Pulmonary artery endothelial cell (primary cell): Measurements from ENCODE around the gene OAF. TPM values are rescaled to one million over a fixed set of nuclear protein-coding genes. Genes with fewer than 3 reads are reported as not detected.
"Not testable (repeated sequence)": the region's sequence is repeated elsewhere in the genome, so short reads cannot be mapped to it uniquely, and the experiment has no call there.

Experiments
- DNase-seq: peaks from one replicate; pipeline ENCODE4 v3.0.0-alpha.2; 2011; ENCODE audit warnings: low read depth, low spot score
- total RNA-seq: library from RNA; depleted of rRNA; stranded (reverse); fragments of >200 nt; gene quantifications from 2 replicates; pipeline ENCODE4 v1.2.3, GENCODE V29; 2014

OAF gene
- total RNA-seq, 1 donor from 2014 or later = 3.3 TPM

DNA sequence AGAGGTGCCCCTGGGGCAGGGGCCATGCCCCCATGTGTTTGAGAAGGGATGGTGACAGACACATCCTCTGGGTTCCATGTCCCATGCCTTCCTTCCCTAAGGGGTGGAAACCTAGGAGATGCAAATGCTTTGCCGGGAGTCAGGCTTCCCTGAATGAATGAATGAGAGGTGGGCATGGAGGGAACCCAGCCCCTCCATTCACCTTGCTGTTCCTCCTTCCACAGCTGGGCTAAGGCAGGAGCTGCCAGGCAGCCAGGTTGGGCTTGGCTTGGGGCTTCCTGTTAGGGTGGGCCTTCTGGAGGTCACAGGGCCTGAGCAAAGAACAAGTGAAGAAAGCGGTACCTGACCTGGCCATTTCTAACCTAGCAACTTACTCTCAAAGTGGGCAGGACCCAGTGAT lies 30.0 kb downstream of the OAF start:
- no peak for DNase-seq

DNA sequence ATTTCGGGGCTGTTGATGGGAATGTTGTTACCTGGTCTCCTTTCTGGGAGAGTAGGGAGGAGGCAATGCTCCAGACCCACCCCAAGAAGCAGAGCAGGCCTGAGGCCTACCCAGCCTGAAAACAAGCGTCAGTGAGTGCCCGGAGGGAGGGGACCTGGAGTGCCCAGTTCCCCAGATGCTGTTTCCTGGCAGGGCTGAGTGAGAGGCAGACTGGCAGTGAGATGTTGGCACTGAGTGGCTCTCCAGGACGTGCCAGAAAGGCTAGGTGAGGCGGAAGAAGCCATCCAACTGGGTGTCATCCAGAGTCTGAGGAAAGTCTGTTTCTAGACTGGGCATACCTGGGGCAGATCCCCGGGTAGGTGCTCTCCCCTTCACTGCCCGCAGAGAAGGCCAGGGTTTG lies 30.4 kb downstream of the OAF start:
- DNase-seq = no peak

- DNase-seq = no peak
Measured at GRCh38 chr11:120243221-120243620, 32.4 kb downstream of the OAF start.

DNA sequence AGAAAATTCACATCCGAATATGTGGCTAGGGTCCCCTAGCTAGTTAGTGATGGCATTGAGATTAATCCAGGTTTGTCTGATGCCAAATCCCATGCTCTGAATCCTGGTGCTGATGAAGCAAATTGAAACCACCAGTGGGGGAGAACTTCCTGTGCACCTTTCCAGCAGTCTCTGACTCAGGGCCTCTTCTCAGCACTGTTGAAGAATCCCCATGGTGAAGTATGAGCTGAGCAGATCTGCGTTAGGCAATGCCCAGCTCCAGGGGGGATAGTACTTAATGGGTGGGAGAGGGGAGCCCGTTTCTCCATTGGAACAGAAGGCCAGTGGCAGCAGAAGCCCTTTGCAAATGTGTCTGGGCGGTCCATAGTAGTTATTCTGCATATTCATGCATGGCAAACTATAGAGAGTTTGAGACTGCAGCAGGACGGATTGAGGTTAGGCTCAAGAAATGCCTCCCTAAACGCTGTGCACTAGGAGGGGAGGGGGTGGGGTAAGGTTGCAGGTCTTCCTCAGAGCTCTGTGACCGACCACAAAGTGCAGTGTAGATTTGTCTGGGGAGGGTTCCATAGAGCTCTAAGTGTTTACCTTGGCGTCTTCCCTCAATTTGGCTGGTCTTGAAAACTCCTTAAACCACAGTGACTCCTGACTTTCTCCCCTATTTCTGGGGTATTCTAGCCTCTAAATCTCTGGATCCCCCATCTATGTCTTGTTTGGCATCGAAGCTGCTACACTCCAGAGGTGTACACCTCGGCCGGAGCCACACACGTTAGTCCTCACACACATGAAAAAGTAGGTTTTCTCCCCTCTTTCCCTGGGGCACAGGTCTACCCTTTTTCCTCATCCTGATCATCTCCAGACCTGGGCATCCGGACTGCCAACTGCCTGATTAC lies 33.9 kb downstream of the OAF start:
- DNase-seq = no peak

GRCh38 chr11:120245434-120245833 lies 34.6 kb downstream of the OAF start:
- DNase-seq = no peak

- no peak for DNase-seq
Measured at GRCh38 chr11:120248551-120249278, 37.9 kb downstream of the OAF start.

DNA sequence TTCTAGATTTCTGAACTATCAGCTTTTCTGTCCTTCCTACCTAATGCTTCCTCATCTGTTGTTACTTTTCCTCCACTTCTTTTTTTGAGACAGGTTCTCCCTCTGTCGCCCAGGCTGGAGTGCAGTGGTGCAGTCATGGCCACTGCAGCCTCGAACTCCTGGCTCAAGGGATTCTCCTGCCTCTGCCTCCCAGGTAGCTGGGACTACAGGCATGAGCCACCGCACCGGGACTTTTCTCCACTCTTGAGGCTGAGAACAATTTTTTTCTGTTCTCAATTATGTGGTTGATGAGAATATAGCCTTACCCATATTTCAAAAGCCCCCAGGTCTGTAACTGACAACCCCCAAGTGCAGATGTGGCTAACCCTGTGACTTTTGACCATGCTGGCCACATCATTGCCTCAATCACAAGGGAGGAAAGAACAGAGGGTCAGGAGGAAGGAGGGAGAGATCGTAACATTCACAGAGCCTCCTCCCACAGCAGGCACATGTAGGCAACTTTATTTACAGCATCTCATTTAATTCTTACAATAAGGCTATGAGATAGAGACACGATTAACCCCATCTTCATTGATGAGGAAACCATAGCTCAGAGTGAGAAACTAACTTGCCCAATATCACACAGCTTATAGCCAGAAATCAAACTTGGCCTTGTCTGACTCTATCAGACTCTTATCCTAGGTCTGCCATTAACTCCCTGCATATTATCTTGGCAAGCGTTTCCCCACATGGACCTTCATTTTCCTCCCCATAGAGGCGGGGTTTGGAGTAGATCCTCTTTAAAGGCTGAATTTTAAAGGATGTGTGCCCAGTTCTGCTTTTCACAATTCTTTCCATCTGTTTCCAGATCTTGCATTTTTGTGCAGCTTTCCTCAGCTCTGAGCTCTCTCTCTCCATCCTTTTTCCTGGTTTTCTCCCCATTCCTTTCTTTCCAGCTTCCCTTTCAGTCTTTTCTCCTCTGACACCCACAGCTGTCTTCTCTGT lies 38.7 kb downstream of the OAF start:
- DNase-seq = no peak

DNA sequence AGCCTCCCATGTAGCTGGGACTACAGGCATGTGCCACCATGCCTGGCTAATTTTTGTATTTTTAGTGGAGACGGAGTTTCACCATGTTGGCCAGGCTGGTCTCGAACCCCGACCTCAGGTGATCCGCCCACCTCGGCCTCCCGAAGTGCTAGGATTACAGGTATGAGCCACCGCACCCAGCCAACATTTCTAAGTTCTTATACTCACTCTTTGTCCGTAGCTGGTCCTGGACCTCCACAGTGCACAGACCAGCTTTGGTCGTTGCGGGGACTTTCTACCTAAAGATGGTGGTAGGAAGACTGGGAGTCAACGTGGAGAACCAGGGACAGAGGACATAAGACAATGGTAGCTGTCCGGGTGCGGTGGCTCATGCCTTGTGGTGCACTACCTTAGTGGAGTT lies 42.5 kb downstream of the OAF start:
- not testable (repeated sequence) for DNase-seq

DNA sequence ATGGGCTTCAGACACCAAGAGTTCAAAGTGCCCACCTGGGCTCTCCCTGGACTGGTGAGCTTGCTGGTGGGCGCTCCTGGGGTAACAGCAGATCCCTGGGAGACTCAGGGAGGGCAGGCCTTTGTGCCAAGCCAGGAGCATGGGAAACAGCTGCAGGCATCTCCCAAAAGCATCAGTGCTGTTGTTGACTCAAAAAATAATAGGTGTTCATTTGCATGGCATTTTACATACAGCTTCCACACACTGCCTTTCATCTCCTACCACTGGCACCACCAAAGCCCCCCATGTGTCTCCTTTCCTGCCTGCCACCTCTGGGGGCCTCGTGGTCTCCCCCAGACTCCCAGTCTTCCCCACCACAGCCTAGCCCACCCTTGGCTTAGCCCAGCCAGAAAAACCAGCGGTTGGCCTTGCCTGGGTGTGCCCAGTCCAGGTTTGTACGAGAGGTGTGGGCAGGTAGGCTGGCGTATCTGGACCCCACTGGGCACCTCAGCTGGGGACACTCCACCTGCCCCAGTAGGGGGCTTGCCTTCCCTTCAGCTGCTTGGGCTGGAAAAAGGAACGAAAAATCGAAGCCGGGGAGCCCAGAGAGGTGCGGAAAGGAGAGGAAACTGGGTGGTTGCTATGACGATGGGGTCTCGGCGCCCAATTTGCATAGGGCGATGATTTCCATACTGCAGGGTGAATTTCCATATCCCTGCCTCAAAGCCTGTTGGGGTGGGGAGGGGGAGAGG lies 44.1 kb downstream of the OAF start:
- no peak for DNase-seq

DNA sequence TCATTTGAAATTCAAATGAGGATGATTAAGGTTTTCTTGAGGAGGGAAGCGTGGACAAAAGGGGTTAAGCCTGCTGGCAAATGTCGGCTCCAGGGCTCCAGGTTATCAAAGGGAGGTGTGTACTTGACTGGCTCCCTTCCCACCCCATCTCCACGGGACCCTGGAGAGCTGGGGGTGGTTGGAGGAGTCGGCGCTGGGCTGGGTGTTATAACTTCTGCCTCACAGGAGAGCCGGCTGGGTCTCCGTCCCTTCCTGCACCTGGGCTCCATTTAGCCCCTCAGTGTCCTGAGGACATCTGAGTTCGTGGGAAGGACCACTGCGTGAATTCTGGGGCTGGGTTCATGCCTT lies 44.7 kb downstream of the OAF start:
- no peak for DNase-seq

DNA sequence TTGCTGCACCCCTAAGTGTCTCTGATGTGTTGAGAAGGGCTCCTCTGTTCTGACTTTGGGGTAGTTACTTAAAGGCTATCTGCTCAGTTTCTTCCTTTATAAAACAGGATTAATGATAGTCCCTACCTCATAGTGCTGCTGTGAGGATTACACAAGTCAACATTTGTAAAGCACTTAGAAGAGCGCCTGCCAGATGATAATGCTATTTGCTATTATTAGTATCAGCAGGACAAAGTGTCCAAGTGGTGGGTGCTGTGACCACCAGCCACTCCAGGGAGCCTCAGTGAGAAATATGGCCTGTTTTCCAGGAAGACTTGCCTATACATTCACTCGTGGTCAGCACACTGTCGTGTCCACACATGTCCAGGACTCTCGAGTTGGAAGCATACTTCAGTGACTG lies 45.3 kb downstream of the OAF start:
- DNase-seq = no peak

DNA sequence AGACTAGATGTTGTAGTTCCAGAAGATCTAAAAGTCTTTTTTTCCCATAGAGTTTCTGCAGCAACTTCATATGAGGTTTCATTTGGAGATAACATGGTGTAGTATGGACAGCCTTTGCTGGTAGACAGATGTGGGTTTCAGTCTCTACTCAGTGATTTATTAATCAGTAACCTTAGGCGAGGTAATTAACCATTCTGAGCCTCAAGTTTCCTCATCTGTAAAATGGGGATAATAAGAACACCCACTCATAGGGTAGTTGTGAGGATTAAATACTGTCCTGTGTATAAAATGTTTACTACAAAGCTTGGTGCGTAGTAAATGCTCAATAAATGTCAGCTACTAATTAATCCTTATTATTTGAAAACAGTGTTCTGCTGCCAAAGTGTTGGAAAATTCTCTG lies 45.9 kb downstream of the OAF start:
- no peak for DNase-seq

GRCh38 chr11:120257346-120257745 lies 46.5 kb downstream of the OAF start:
- DNase-seq = no peak

DNA sequence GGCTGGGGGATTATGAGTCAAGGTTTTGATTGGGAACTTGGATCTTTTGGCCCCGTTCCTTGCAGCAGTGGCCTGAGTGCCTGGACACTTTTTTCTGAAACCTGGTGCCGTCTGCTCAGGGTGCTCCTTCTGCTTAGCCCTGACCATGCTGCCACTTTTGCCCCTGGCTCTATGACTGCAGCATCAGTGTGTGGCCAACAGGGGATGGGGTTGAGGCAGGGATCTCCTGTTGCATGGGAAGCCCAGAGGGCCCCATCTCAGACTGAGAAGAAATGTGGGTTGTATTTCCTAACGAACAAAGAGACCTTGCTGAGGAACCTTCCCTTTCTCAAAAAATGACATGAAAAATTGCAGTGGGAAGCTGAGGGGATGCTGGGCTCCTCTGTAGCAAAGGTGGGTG lies 47.8 kb downstream of the OAF start:
- DNase-seq = no peak

- DNase-seq = no peak
Measured at GRCh38 chr11:120259241-120259640, 48.4 kb downstream of the OAF start.

DNA sequence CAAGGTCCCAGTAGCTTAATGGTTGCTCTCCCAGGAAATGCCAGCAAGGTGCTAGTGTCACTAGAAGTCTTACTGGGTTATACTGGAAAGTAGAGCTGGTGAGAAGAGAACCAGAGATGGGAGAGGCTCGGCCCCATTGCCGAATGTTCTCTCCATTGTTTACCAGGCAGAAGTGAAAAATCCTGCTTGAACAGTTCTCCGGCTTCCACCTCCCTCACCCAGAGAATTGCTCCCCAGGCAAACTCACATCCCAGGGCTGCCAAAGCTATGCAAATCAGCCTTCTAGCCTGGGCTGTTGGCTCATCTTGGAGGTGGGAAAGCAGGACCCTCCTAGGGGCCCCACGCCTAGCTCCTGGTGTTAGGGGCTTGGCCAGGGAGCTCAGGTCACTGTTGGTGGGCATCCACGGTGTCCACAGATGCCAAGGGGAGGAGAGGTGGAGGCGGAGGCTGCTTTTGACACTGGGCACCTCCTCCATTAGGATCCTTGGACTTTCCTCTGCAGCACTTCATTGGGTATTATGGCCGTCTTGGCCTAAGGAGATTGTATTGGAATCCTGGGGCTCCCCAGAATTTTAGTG lies 49.2 kb downstream of the OAF start:
- DNase-seq = no peak

GRCh38 chr11:120260616-120261015 lies 49.8 kb downstream of the OAF start:
- DNase-seq = no peak

- DNase-seq = no peak
Measured at GRCh38 chr11:120261321-120261720, 50.5 kb downstream of the OAF start.

DNA sequence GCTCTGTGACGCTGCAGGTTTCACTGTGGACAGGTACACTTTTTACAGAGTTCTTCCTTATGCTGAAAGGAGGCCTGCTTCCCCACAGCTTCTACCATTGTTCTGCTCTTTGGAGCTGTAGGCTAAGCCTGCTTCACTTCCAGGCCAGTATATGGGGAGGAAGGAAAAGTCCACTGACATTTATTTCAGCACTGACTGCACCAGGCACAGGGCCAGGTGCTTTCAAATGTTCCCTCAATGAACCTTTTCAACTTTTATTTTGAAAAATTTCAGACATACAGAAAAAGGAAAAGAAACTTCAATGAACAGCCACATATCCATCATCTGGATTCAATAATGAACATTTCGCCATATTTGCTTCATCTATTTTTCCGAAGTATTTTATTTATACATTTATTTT lies 51.1 kb downstream of the OAF start:
- DNase-seq = no peak

GRCh38 chr11:120267319-120267718 lies 56.5 kb downstream of the OAF start:
- DNase-seq = no peak

GRCh38 chr11:120268686-120269085 lies 57.9 kb downstream of the OAF start:
- DNase-seq = no peak
